Activated B cell treated with CpG ODN at 0.5 μM for 24 hours (primary cell): ENCODE data around the gene PLIN4. TPM values are rescaled to one million over a fixed set of nuclear protein-coding genes. Genes with fewer than 3 reads are reported as not detected.

Source experiments
- ATAC-seq: fragments of 200-7000 bp; cut with Tn5 transposase; one replicate; pipeline ENCODE4 v1.10.0; 2021; ENCODE audit warnings: low read depth, mild to moderate bottlenecking, moderate library complexity
- CTCF ChIA-PET: fragments of 350-600 bp; sonication (Branson Sonifier 250); formaldehyde crosslinking; loops from one replicate; lab custom pipeline; 2021; ENCODE audit warnings: antibody characterized with exemption; lab: Charles Lee
- POLR2A ChIA-PET: fragments of 350-600 bp; sonication (Branson Sonifier 250); formaldehyde crosslinking; loops from one replicate; lab custom pipeline; 2021; ENCODE audit warnings: antibody characterized with exemption; lab: Charles Lee
- DNase-seq: peaks from one replicate; pipeline ENCODE4 v3.0.0; 2022
- H3K27ac Mint-ChIP-seq: one replicate; pipeline ENCODE4 v1.8.0; 2020; ENCODE audit warnings: mixed read lengths
- H3K27me3 Mint-ChIP-seq: one replicate; pipeline ENCODE4 v1.8.0; 2021; ENCODE audit warnings: mixed read lengths
- H3K36me3 Mint-ChIP-seq: one replicate; pipeline ENCODE4 v1.8.0; 2021; ENCODE audit warnings: low read depth, mixed read lengths
- H3K4me1 Mint-ChIP-seq: one replicate; pipeline ENCODE4 v1.8.0; 2021; ENCODE audit warnings: mixed read lengths
- H3K4me3 Mint-ChIP-seq: one replicate; pipeline ENCODE4 v1.8.0; 2020; ENCODE audit warnings: mild to moderate bottlenecking, mixed read lengths
- H3K9me3 Mint-ChIP-seq: one replicate; pipeline ENCODE4 v1.8.0; 2020; ENCODE audit warnings: mixed read lengths
- CTCF ChIP-seq: fragments of 200-600 bp; IDR thresholded peaks from one replicate; pipeline ENCODE4 v1.8.0; 2022; ENCODE audit warnings: antibody characterized with exemption, mild to moderate bottlenecking
- intact Hi-C: fragments of 100-400 bp; cut with micrococcal nuclease; formaldehyde crosslinking; loops from one replicate; pipeline ENCODE4 v1.15.1; 2024
- total RNA-seq: library from RNA; stranded (reverse); gene quantifications from 2 replicates; pipeline ENCODE4 v1.2.3, GENCODE V29; 2022

PLIN4 gene
- total RNA-seq, 1 donor from 2014 or later = not detected

DNA sequence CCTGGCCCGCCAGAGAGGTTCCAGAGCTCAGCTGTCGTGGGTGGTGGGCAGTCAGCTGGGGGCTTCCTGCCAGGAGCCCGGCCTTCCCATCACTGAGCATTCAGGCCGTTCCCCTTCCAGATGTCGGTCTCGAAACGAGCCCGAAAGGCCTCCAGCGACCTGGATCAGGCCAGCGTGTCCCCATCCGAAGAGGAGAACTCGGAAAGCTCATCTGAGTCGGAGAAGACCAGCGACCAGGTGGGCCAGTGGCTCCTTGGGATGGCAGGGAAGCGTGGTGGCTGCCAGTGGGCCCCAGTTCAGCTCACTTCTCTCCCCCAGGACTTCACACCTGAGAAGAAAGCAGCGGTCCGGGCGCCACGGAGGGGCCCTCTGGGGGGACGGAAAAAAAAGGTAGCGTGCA, 26.8 kb downstream of the PLIN4 start:
- ChIA-PET POLR2A (no interaction called here), CTCF (no interaction called here)
- Mint-ChIP-seq H3K36me3 (peaks cover 59% of the 10 kb centered on the region), H3K4me1 (no peaks in the 10 kb centered on the region), H3K27me3 (no peaks in the 10 kb centered on the region), H3K4me3 (no peak overlapping the region), H3K27ac (no peak overlapping the region), H3K9me3 (no peaks in the 10 kb centered on the region)
- ATAC-seq = no peak
- intact Hi-C loops = no loop called here
- DNase-seq = no peak
- TF ChIP-seq CTCF = no peak

GRCh38 chr19:4488496-4488895, 29.8 kb downstream of the PLIN4 start:
- CTCF ChIA-PET = no interaction called here

GRCh38 chr19:4487572-4487971, 30.7 kb downstream of the PLIN4 start:
- intact Hi-C loops = no loop called here
- ChIA-PET CTCF (no interaction called here), POLR2A (no interaction called here)
- DNase-seq = no peak
- H3K27me3 Mint-ChIP-seq = no peaks in the 10 kb centered on the region
- H3K36me3 Mint-ChIP-seq = peaks cover 55% of the 10 kb centered on the region
- no peaks in the 10 kb centered on the region for H3K4me1 Mint-ChIP-seq
- no peaks in the 10 kb centered on the region for H3K9me3 Mint-ChIP-seq
- TF ChIP-seq CTCF = no peak
- no peak for ATAC-seq
- H3K4me3 Mint-ChIP-seq = no peak overlapping the region
- H3K27ac Mint-ChIP-seq = no peak overlapping the region

More at GRCh38 chr19:4488496-4488895, 29.8 kb downstream of the PLIN4 start:
- intact Hi-C loops = no loop called here
- no peaks in the 10 kb centered on the region for H3K27me3 Mint-ChIP-seq
- DNase-seq (no peak), ATAC-seq (no peak)
- no peak for TF ChIP-seq CTCF
- no peaks in the 10 kb centered on the region for H3K9me3 Mint-ChIP-seq
- no peaks in the 10 kb centered on the region for H3K4me1 Mint-ChIP-seq
- H3K4me3 Mint-ChIP-seq = no peak overlapping the region
- peaks cover 50% of the 10 kb centered on the region for H3K36me3 Mint-ChIP-seq
- POLR2A ChIA-PET = no interaction called here
- H3K27ac Mint-ChIP-seq = no peak overlapping the region

GRCh38 chr19:4483385-4483784, 34.9 kb downstream of the PLIN4 start:
- TF ChIP-seq CTCF = no peak
- intact Hi-C loops = no loop called here
- no peak for DNase-seq
- Mint-ChIP-seq H3K27ac (no peak overlapping the region), H3K4me3 (no peak overlapping the region), H3K36me3 (peaks cover 38% of the 10 kb centered on the region), H3K4me1 (no peaks in the 10 kb centered on the region), H3K27me3 (no peaks in the 10 kb centered on the region), H3K9me3 (no peaks in the 10 kb centered on the region)
- POLR2A ChIA-PET = no interaction called here
- no peak for ATAC-seq
- CTCF ChIA-PET = no interaction called here

DNA sequence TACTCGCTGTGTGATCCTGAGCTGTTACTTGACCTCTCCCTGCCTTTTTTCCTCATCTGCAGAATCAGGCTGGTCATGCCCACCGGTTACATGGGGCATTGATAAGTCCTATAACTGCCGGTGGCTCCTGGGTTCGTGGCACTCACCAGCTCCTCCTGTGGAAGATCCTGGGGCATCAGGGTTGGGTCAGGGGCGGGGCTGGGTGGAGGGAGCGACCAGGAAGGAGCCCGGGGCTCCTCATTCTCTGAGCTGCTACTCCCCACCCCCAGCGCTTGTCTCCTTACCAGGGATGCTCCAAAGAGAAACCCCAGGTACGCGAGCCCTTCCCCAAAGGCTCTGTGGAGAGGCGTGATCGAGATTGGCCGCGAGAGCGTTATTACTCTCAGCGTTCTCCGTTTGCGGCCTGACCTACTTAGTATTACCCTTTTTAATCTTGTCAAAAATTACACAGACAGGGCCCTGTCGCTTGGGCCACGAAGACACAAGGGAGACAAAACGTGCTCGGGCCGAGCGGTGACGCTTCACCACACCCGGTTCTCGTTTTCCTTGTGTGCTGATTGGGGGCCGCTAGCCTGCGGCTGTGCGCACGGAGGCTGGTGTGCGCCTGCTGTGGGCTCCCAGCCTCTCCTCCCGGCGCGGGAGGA, 35.4 kb downstream of the PLIN4 start:
- ATAC-seq = no peak
- DNase-seq = no peak
- TF ChIP-seq CTCF = no peak
- Mint-ChIP-seq H3K9me3 (no peaks in the 10 kb centered on the region), H3K27me3 (no peaks in the 10 kb centered on the region), H3K4me1 (no peaks in the 10 kb centered on the region), H3K36me3 (peaks cover 35% of the 10 kb centered on the region), H3K4me3 (no peak overlapping the region), H3K27ac (no peak overlapping the region)
- ChIA-PET CTCF (no interaction called here), POLR2A (no interaction called here)
- intact Hi-C loops = no loop called here
